ENCODE data around the gene ZNF385C.
A peak's percentile ranks its signal among the peaks of the same experiment; 100 is the strongest.
"Not testable (repeated sequence)": the region's sequence is repeated elsewhere in the genome, so short reads cannot be mapped to it uniquely, and the experiment has no call there.

The ZNF385C gene

DNA sequence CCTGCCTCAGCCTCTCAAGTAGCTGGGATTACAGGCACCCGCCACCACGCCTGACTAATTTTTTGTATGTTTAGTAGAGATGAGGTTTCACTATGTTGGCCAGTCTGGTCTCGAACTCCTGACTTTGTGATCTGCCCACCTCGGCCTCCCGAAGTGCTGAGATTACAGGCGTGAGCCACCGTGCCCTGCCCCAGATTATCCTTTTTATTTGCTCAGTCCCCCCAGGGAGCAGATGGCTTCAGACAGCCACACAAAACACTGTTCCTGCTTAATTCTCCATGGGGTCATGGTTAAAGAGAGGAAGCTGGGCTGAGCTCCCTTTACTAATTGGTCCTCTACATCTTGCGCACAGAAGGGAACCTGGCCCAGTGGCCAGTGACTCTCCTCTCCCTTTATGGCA is 77.4 kb downstream of the ZNF385C start:
- not testable (repeated sequence) for DNase-seq (ENCODE audit: low read depth in 2 of 2)

- peak; percentile 93 to 94 for DNase-seq (ENCODE audit: low read depth in 2 of 2)
These were observed 78.5 kb downstream of the ZNF385C start, which contains the start of gene NKIRAS2 for GRCh38 chr17:42019509-42020404. Gene NKIRAS2, plus strand, starts transcription at chr17:42020090. Its CDS starts 1,488 bp downstream, at chr17:42021578.

DNA sequence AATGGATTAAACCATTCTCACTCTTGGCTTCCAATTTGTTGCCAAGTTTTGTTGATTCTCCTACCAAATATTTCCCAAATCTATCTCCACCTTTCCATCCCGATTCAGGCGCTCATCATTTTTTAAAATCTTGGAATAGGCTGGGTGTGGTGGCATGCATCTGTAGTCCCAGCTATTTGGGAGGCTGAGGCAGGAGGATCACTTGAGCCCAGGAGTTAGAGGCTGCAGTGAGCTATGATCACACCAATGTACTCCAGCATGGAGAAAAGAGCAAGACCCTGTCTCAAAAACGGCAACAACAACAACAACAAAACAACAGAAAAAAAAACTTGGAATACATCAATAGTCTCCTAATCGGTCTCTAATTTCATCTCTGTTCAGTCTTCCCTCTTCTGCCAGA is 79.3 kb downstream of the ZNF385C start:
- no peak for DNase-seq (ENCODE audit: low read depth in 2 of 2)

- DNase-seq (ENCODE audit: low read depth in 2 of 2), result no peak
These were observed 79.9 kb downstream of the ZNF385C start for GRCh38 chr17:42018339-42018738.

DNA sequence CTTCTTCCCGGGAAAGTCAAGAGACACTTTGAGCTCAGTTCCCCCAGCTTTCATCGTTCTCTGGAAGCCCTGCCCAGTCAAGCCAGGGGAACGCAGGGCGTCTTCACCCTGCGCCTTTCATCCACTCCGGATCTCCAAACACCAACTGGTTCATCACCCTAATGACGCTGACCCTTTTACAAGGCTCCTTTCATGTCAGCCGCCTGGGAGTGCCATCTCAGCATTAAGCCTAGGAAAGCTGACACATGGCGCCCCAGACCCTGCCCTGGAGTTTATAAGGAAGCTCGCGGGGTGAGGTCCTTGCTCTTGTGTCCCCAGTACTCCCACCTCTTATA is 80.4 kb downstream of the ZNF385C start:
- DNase-seq (ENCODE audit: low read depth in 2 of 2), result no peak

DNA sequence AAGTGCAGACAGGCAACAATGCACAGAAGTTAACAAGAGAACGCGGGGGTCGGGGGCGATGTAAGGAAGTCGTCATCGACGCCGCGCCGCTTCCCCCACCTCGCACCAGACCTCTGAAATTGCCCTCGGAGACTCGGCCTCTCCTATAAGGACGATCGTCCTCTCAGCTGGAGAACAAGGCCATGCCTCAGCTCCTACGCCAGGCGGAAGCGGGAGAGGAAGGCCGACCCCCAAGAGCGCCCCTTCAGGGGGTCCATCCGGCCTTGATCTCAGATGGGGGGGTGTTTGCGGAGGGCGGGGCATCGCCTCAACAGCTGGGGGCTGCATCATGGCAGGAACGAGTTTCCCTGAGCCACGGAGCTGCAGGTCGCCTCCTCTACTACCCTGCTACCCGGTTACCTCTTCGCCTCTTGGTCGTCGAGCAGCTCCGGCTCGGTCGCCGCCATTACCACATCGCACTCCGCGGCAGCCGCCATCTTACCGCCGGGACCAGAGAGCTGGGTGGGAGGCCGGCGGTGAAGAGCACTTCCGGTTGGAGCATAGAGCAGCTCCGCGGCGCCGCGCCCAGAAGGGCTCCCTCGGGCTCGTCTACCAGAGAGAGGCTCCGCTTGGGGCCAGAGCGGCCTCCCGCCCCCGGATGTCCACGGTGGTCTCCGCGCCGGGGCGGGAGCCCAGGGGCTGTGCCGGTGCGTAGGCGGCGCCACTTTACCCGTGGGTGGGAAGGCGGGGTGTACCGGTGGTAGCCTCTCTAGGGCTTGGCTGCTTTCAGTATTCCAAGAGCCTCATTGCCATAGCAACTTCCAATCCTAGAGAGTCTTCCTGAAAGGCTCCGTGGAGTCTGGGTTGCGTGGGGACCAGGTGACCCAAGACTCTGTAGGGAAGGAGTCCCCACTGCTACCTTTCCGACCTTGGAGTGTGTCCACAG is 81.1 kb downstream of the ZNF385C start, which contains the start of gene DNAJC7:
DNAJC7 (minus strand) TSS at position 499 of the 925 bp plus-strand sequence; CDS start at position 476, 23 bp downstream.
- DNase-seq (ENCODE audit: low read depth in 2 of 2), result peak; percentile 89 to 90

DNA sequence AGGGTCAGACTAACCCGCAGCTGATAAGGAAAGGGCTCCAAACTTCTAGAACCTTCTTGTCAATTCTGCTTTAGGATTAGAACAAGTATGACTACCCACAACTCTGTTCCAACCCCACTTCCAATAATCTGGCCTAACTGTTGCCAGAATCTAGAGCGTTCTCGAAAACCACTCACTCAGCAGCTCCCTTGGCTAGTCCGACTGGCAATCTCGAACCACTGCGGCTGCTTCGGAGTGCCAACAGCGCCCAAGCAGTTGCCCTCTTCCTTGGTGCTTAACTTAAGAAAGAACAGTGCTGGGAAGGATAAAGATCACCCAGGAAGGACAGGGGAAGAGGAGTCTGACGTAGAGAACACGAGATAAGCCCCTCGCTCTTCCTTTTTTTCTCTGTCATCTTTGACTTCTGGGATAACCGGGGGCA is 81.9 kb downstream of the ZNF385C start:
- no peak for DNase-seq (ENCODE audit: low read depth in 2 of 2)

DNA sequence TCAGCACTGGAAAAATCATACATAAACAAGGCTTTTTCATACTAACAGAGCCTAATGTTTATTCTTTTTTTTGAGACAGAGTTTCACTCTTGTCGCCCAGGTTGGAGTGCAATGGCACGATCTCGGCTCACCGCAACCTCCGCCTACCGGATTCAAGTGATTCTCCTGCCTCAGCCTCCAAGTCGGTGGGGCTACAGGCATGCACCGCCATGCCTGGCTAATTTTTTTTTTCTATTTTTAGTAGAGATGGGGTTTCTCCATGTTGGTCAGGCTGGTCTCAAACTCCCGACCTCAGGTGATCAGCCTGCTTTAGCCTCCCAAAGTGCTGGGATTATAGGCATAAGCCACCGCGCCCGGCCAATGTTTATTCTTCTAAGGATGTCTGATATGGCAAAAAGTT is 84.5 kb downstream of the ZNF385C start:
- DNase-seq (ENCODE audit: low read depth in 2 of 2), result not testable (repeated sequence)

GRCh38 chr17:42012363-42012762 is 85.9 kb downstream of the ZNF385C start:
- DNase-seq (ENCODE audit: low read depth in 2 of 2), result not testable (repeated sequence)

DNA sequence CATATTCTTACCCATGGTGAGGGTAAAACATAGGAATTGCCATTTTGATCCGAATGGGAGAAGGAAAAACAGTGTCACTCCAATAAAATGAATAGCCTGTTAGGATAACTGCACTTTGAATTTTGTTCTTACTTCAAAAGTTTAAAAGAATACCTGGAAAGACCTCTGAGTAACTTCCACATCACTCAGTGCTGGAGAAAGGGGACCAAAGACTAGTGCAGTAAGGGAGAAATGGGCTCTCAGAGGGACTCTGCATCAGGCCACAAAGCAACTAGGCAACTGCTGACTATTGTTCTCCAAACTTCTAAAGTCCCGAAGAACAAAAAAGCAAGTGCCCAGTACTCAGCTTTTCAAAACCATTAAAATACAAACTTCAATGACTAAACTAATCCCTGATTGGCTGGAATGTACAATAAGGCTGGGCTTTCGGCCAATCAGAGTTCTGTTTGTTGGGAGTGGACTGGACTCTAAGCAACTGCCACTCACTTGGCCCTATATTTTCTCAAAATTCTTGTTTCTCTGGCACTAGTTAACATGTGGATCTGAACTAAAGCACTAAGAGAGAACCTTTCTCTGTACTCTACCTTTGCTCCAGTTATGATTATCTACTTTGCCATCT is 87.3 kb downstream of the ZNF385C start:
- no peak for DNase-seq (ENCODE audit: low read depth in 2 of 2)

GRCh38 chr17:42010266-42010680 is 88.0 kb downstream of the ZNF385C start:
- not testable (repeated sequence) for DNase-seq (ENCODE audit: low read depth in 2 of 2)

- no peak for DNase-seq (ENCODE audit: low read depth in 2 of 2)
These were observed 89.1 kb downstream of the ZNF385C start for GRCh38 chr17:42009170-42009569.

DNA sequence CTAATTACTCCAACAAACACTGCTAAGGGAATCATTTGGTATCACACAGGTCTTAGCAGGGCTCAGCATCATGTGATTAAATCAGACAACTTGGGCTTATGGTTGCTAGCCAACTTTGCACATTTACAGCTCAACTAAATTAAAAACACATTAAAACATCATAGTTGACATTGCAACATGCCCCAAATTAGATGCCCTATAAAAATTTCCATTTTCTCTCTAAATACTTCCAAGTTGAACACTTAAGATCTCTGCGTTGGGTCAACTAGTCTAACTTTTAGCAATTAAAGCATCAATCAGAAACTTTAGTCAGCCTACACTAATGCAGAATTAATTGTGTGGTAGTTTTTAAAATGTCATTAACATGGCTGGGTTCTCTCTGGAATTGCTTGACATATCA is 93.1 kb downstream of the ZNF385C start:
- DNase-seq (ENCODE audit: low read depth in 2 of 2), result no peak

- no peak for DNase-seq (ENCODE audit: low read depth in 2 of 2)
These were observed 95.4 kb downstream of the ZNF385C start for GRCh38 chr17:42002792-42003301.

DNA sequence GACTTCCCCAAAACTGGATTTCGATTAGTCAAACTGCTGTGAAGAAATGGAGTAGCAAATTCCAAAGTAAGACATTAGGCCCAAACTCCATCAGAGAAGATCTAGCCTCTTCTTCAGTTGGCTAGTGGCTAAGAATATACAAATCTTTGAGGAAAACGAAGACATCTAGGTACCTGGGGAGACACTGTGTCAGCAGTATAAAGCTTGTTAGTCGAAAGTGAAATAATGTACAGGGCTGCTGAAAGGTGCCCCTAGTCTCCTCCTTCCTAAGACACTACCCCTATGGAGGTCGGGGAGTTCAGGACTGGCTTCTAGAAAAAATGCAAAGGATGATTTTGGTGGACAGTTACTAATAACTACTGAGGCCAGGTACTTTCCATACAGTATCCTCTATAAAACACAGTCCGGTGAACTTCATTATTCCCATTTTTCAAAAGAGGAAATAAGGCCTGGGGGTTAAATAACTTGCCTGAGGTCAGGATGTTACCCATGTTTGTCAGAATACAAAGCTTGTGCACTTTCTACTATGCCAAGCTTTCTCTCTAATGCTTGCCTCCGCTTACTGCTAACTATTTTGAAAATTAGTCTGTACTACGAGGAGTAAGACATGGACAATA is 96.0 kb downstream of the ZNF385C start:
- DNase-seq (ENCODE audit: low read depth in 2 of 2), result no peak

DNA sequence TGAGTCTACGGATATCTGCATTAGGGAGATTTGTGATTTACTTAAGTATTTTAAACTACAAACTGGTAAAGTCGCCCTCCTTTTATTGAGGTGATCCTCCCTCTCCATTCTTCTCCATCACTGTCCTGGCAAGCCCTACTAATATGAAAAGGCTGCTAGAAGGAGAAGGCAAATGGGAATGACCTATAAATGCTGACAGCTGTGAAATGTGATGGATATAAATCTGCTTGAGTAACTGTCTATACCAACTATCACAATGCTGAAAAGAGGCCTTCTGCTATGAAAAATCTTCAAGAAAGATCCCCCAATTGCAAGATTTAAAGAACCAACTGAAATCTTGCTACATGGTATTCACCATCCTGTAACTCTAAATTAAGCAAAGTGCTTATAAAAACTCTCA is 96.5 kb downstream of the ZNF385C start:
- DNase-seq (ENCODE audit: low read depth in 2 of 2), result no peak

GRCh38 chr17:42000413-42001133 is 97.7 kb downstream of the ZNF385C start:
- no peak for DNase-seq (ENCODE audit: low read depth in 2 of 2)

DNA sequence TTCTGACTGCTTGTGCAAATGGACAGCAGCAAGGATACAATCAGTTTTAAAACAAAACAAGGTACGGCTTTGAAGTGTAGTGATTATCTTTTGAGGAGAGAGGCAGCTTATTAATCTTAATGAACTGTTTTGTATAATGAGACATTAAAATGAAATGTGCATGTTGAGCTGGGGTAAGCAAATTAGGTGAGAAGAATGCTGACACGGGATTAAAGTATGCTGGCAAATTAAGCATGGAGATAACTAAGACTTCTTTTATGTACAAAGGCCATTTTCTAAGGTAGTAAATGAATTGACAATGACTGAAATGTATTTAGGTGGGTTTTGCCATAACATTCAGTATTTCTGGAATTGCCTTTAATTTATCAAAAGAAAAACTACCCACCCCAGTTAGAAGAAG is 99.8 kb downstream of the ZNF385C start:
- no peak for DNase-seq (ENCODE audit: low read depth in 2 of 2)

DNA sequence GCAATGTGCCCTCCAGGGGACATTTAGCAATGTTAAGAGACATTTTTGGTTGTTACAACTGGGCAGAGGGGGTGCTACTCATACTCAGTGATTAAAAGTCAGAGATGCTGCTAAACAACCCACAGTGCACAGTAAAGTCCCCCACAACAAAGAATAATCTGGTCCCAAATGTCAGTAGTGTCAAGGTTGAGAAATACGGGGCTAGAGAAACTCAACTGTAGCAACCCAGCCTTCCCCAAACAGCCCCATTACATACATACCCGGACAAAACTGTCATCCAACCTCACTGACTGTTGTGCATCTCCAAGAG is 101.5 kb downstream of the ZNF385C start:
- DNase-seq (ENCODE audit: low read depth in 2 of 2), result no peak

DNA sequence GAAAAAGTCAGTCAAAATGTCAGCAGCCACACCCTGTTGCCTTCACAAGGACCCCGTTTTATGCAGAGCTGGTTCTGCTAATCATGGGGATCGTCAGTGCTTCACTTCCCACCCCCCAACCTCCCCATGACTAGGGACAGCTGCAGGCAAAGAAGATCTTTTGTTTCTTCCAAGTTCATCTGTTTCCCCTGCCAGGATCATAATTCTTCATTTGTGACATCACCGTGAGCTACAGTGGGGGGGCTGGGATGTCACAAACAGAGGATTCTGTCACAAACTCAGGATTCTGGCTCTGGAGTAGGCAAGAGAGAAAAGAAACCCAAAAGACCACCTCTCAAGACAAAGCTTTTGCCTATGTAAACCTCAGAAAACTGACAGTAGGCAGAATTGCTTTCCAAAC is 105.7 kb downstream of the ZNF385C start:
- no peak for DNase-seq (ENCODE audit: low read depth in 2 of 2)
